Dendritic cell treated with granulocyte-macrophage colony-stimulating factor and Interleukin-4, amounts not matched to agents 40 ng/mL and 50 ng/mL, for 4 days (primary cell): Measurements from ENCODE around the gene METRN.
"Not testable (repeated sequence)": the region's sequence is repeated elsewhere in the genome, so short reads cannot be mapped to it uniquely, and the experiment has no call there.

Experiments used
- H3K27ac Mint-ChIP-seq: one replicate; pipeline ENCODE4 v1.8.0; 2022; ENCODE audit warnings: mild to moderate bottlenecking, mixed read lengths
- H3K27me3 Mint-ChIP-seq: one replicate; pipeline ENCODE4 v1.8.0; 2022; ENCODE audit warnings: mild to moderate bottlenecking, mixed read lengths
- H3K36me3 Mint-ChIP-seq: one replicate; pipeline ENCODE4 v1.8.0; 2022; ENCODE audit warnings: low read depth, mixed read lengths
- H3K4me1 Mint-ChIP-seq: one replicate; pipeline ENCODE4 v1.8.0; 2022; ENCODE audit warnings: low read depth, mixed read lengths
- H3K4me3 Mint-ChIP-seq: one replicate; pipeline ENCODE4 v1.8.0; 2022; ENCODE audit warnings: mild to moderate bottlenecking, moderate library complexity, mixed read lengths
- H3K9me3 Mint-ChIP-seq: one replicate; pipeline ENCODE4 v1.8.0; 2022; ENCODE audit warnings: mixed read lengths
- intact Hi-C: fragments of 100-400 bp; cut with micrococcal nuclease; formaldehyde crosslinking; loops from one replicate; pipeline ENCODE4 v1.15.0; 2022

The METRN gene

GRCh38 chr16:734208-734980, 19.5 kb downstream of the METRN start:
- Mint-ChIP-seq H3K4me1 (peaks cover 4% of the 10 kb centered on the region), H3K27me3 (peaks cover 5% of the 10 kb centered on the region), H3K9me3 (no peaks in the 10 kb centered on the region), H3K36me3 (peaks cover 88% of the 10 kb centered on the region), H3K4me3 (no peak overlapping the region), H3K27ac (no peak overlapping the region)
- intact Hi-C loops = no loop called here

- no peaks in the 10 kb centered on the region for H3K9me3 Mint-ChIP-seq
- H3K27ac Mint-ChIP-seq = no peak overlapping the region
- H3K4me3 Mint-ChIP-seq = no peak overlapping the region
- peaks cover 12% of the 10 kb centered on the region for H3K4me1 Mint-ChIP-seq
- intact Hi-C loops = no loop called here
- no peaks in the 10 kb centered on the region for H3K27me3 Mint-ChIP-seq
- H3K36me3 Mint-ChIP-seq = peaks cover 86% of the 10 kb centered on the region
Observed at GRCh38 chr16:734981-735881, 20.3 kb downstream of the METRN start.

GRCh38 chr16:735982-736453, 21.1 kb downstream of the METRN start:
- H3K27me3 Mint-ChIP-seq = no peaks in the 10 kb centered on the region
- peaks cover 86% of the 10 kb centered on the region for H3K36me3 Mint-ChIP-seq
- no peaks in the 10 kb centered on the region for H3K9me3 Mint-ChIP-seq
- peaks cover 13% of the 10 kb centered on the region for H3K4me1 Mint-ChIP-seq
- H3K27ac Mint-ChIP-seq = no peak overlapping the region
- H3K4me3 Mint-ChIP-seq = no peak overlapping the region
- intact Hi-C loops = no loop called here

GRCh38 chr16:736936-737481, 22.1 kb downstream of the METRN start:
- Mint-ChIP-seq H3K27me3 (no peaks in the 10 kb centered on the region), H3K27ac (no peak overlapping the region), H3K4me3 (no peak overlapping the region), H3K9me3 (no peaks in the 10 kb centered on the region), H3K4me1 (peaks cover 17% of the 10 kb centered on the region), H3K36me3 (peaks cover 78% of the 10 kb centered on the region)
- intact Hi-C loops = no loop called here

- no peaks in the 10 kb centered on the region for H3K9me3 Mint-ChIP-seq
- peak overlapping the region; percentile 77 for H3K27ac Mint-ChIP-seq
- peaks cover 50% of the 10 kb centered on the region for H3K36me3 Mint-ChIP-seq
- intact Hi-C loops = loop anchor here (1.0 kb wide), 1 partner anchor 29 kb away; no protein-coding TSS in a partner anchor
- H3K4me1 Mint-ChIP-seq = peaks cover 17% of the 10 kb centered on the region
- no peaks in the 10 kb centered on the region for H3K27me3 Mint-ChIP-seq
- H3K4me3 Mint-ChIP-seq = peak overlapping the region; percentile 80
Observed at GRCh38 chr16:739560-740458, 24.9 kb downstream of the METRN start.

- Mint-ChIP-seq H3K4me1 (peaks cover 17% of the 10 kb centered on the region), H3K36me3 (peaks cover 44% of the 10 kb centered on the region), H3K9me3 (no peaks in the 10 kb centered on the region), H3K4me3 (peak overlapping the region; percentile 80), H3K27me3 (no peaks in the 10 kb centered on the region), H3K27ac (peak overlapping the region; percentile 77)
- intact Hi-C loops = loop anchor here (1.0 kb wide), 1 partner anchor 29 kb away; no protein-coding TSS in a partner anchor
Observed at GRCh38 chr16:740459-740763, 25.5 kb downstream of the METRN start.

GRCh38 chr16:740764-741505, 26.0 kb downstream of the METRN start, which contains the start of gene CIAO3:
TSS of gene CIAO3 (minus strand) at chr16:740997. CDS start at chr16:740985, 12 bp downstream.
- H3K4me1 Mint-ChIP-seq = peaks cover 17% of the 10 kb centered on the region
- no peaks in the 10 kb centered on the region for H3K27me3 Mint-ChIP-seq
- H3K9me3 Mint-ChIP-seq = no peaks in the 10 kb centered on the region
- peak within 1 kb of the TSS; percentile 80 for H3K4me3 Mint-ChIP-seq
- peak within 1 kb of the TSS; percentile 77 for H3K27ac Mint-ChIP-seq
- H3K36me3 Mint-ChIP-seq = peaks cover 39% of the 10 kb centered on the region
- intact Hi-C loops = loop anchor here (1.0 kb wide), 1 partner anchor 30 kb away; no protein-coding TSS in a partner anchor

- Mint-ChIP-seq H3K4me1 (peaks cover 17% of the 10 kb centered on the region), H3K27ac (no peak overlapping the region), H3K4me3 (no peak overlapping the region), H3K36me3 (peaks cover 27% of the 10 kb centered on the region), H3K9me3 (no peaks in the 10 kb centered on the region), H3K27me3 (no peaks in the 10 kb centered on the region)
- intact Hi-C loops = no loop called here
Observed at GRCh38 chr16:741986-742629, 27.2 kb downstream of the METRN start.

- Mint-ChIP-seq H3K4me1 (peaks cover 17% of the 10 kb centered on the region), H3K36me3 (peaks cover 19% of the 10 kb centered on the region)
- H3K27me3 Mint-ChIP-seq, H3K4me3 Mint-ChIP-seq, H3K27ac Mint-ChIP-seq, H3K9me3 Mint-ChIP-seq, intact Hi-C loops: not testable (repeated sequence)
Observed at GRCh38 chr16:742894-743293, 28.0 kb downstream of the METRN start.

GRCh38 chr16:743794-744500, 29.0 kb downstream of the METRN start:
- H3K27me3 Mint-ChIP-seq = no peaks in the 10 kb centered on the region
- H3K27ac Mint-ChIP-seq = no peak overlapping the region
- no peaks in the 10 kb centered on the region for H3K9me3 Mint-ChIP-seq
- intact Hi-C loops = no loop called here
- peaks cover 9% of the 10 kb centered on the region for H3K36me3 Mint-ChIP-seq
- peaks cover 17% of the 10 kb centered on the region for H3K4me1 Mint-ChIP-seq
- no peak overlapping the region for H3K4me3 Mint-ChIP-seq

- H3K27me3 Mint-ChIP-seq = no peaks in the 10 kb centered on the region
- no peaks in the 10 kb centered on the region for H3K9me3 Mint-ChIP-seq
- intact Hi-C loops = no loop called here
- no peak overlapping the region for H3K4me3 Mint-ChIP-seq
- H3K36me3 Mint-ChIP-seq = no peaks in the 10 kb centered on the region
- no peak overlapping the region for H3K27ac Mint-ChIP-seq
- peaks cover 5% of the 10 kb centered on the region for H3K4me1 Mint-ChIP-seq
Observed at GRCh38 chr16:745739-746138, 30.8 kb downstream of the METRN start.

- H3K4me1 Mint-ChIP-seq = no peaks in the 10 kb centered on the region
- no peaks in the 10 kb centered on the region for H3K27me3 Mint-ChIP-seq
- H3K4me3 Mint-ChIP-seq = no peak overlapping the region
- H3K27ac Mint-ChIP-seq = no peak overlapping the region
- intact Hi-C loops = no loop called here
- no peaks in the 10 kb centered on the region for H3K36me3 Mint-ChIP-seq
- no peaks in the 10 kb centered on the region for H3K9me3 Mint-ChIP-seq
Observed at GRCh38 chr16:746637-747036, 31.7 kb downstream of the METRN start.
